Osteoblast (primary cell): ENCODE data around the gene CYP4F8. TPM values are rescaled to one million over a fixed set of nuclear protein-coding genes. Genes with fewer than 3 reads are reported as not detected.
"Not testable (repeated sequence)": the region's sequence is repeated elsewhere in the genome, so short reads cannot be mapped to it uniquely, and the experiment has no call there.

ENCODE experiments used
- DNase-seq: peaks from one replicate; pipeline ENCODE4 v3.0.0; 2011; ENCODE audit warnings: low spot score, mixed read lengths; ENCODE audit not compliant: insufficient read length; ENCODE audit errors: missing footprints
- H2AFZ ChIP-seq: 2 replicates; pipeline ENCODE4 v1.6.0; 2011; ENCODE audit warnings: mild to moderate bottlenecking, low read length
- H3K27ac ChIP-seq: 2 replicates; pipeline ENCODE4 v1.5.1; 2011; ENCODE audit warnings: mild to moderate bottlenecking, low read depth, low read length, moderate library complexity
- H3K27me3 ChIP-seq: 2 replicates; pipeline ENCODE4 v1.6.0; 2012; ENCODE audit warnings: mild to moderate bottlenecking, control low read depth, inconsistent platforms, low read length, moderate library complexity; ENCODE audit not compliant: insufficient read depth
- H3K36me3 ChIP-seq: 2 replicates; pipeline ENCODE4 v1.5.1; 2011; ENCODE audit warnings: mild to moderate bottlenecking, low read length, control low read depth, moderate library complexity; ENCODE audit not compliant: insufficient read depth
- H3K4me1 ChIP-seq: 2 replicates; pipeline ENCODE4 v1.5.1; 2011; ENCODE audit warnings: mild to moderate bottlenecking, low read length, control low read depth, moderate library complexity; ENCODE audit not compliant: insufficient read depth
- H3K4me2 ChIP-seq: 2 replicates; pipeline ENCODE4 v1.6.0; 2011; ENCODE audit warnings: mild to moderate bottlenecking, low read length; ENCODE audit not compliant: insufficient read depth
- H3K4me3 ChIP-seq: fragments of 200-600 bp; sonication (generic); 3 replicates; pipeline ENCODE4 v1.5.1; 2012; ENCODE audit warnings: mild to moderate bottlenecking, low read length, inconsistent platforms; ENCODE audit not compliant: insufficient read depth
- H3K79me2 ChIP-seq: 2 replicates; pipeline ENCODE4 v1.6.0; 2012; ENCODE audit warnings: mild to moderate bottlenecking, low read length, control low read depth, inconsistent platforms; ENCODE audit not compliant: insufficient read depth
- H3K9me3 ChIP-seq: 2 replicates; pipeline ENCODE4 v1.5.1; 2011; ENCODE audit warnings: low read depth, low read length, control low read depth
- H4K20me1 ChIP-seq: 2 replicates; pipeline ENCODE4 v1.6.0; 2012; ENCODE audit warnings: mild to moderate bottlenecking, low read length, control low read depth; ENCODE audit not compliant: insufficient read depth
- total RNA-seq: library from RNA; depleted of rRNA; stranded (reverse); fragments of >200 nt; gene quantifications from 2 replicates; pipeline ENCODE4 v1.2.3, GENCODE V29; 2012
- TF ChIP-seq, protein P1 (sequence below): IDR thresholded peaks from 2 replicates; pipeline ENCODE4 v1.5.1; 2011; ENCODE audit warnings: mild to moderate bottlenecking, low read depth, low read length, moderate library complexity; ENCODE audit errors: extremely low read depth

CYP4F8 gene
- total RNA-seq, 1 donor: not detected

DNA sequence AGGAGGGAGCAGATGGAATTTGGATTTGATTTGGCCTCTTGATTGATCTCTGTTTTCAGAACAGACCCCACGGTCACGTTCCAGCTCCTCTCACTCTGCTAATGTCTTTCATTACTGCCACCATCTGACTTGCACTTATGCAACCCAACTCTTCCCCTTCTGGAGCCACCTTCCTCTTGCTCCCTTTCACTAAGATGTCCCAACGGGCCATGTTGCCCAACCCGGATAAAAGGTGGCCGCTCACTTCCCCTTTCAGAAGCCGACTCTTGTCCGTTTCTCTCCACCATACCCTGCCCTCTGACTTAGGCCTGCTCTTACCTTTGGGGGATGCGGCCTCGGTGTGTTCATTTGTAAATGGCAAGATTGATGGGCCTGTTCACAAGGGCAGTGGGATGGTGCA is 27.4 kb upstream of the CYP4F8 start:
- no peak overlapping the region for H2AFZ ChIP-seq
- TF ChIP-seq, protein P1, sequence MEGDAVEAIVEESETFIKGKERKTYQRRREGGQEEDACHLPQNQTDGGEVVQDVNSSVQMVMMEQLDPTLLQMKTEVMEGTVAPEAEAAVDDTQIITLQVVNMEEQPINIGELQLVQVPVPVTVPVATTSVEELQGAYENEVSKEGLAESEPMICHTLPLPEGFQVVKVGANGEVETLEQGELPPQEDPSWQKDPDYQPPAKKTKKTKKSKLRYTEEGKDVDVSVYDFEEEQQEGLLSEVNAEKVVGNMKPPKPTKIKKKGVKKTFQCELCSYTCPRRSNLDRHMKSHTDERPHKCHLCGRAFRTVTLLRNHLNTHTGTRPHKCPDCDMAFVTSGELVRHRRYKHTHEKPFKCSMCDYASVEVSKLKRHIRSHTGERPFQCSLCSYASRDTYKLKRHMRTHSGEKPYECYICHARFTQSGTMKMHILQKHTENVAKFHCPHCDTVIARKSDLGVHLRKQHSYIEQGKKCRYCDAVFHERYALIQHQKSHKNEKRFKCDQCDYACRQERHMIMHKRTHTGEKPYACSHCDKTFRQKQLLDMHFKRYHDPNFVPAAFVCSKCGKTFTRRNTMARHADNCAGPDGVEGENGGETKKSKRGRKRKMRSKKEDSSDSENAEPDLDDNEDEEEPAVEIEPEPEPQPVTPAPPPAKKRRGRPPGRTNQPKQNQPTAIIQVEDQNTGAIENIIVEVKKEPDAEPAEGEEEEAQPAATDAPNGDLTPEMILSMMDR: no peak
- no peak overlapping the region for H3K4me2 ChIP-seq
- no peaks in the 10 kb centered on the region for H3K27me3 ChIP-seq
- no peaks in the 10 kb centered on the region for H3K4me1 ChIP-seq
- DNase-seq: peak; percentile 39
- H4K20me1 ChIP-seq: no peaks in the 10 kb centered on the region
- H3K4me3 ChIP-seq: no peak overlapping the region
- no peak overlapping the region for H3K27ac ChIP-seq
- H3K36me3 ChIP-seq: no peaks in the 10 kb centered on the region
- H3K79me2 ChIP-seq: no peaks in the 10 kb centered on the region
- H3K9me3 ChIP-seq: no peaks in the 10 kb centered on the region

DNA sequence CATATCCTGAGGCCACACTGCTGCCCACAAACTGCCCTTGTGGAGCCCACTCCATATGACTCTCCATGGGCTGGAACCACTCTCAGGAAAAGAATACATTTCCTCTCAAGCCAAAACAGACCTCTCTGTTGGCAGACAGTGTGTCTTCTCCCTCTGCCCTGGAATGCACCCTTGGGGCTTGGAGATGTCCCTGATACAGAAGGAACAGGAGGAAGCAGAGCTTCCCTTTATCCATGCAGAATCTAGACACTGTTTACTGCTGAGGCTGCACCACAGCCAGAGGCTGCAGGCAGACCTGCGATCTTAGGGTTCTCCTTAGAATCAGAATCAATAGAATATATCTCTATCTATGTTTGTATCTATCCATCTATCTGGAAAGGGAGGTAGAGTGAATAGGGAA is 26.8 kb upstream of the CYP4F8 start:
- H3K4me3 ChIP-seq: no peak overlapping the region
- H2AFZ ChIP-seq: no peak overlapping the region
- no peaks in the 10 kb centered on the region for H3K36me3 ChIP-seq
- H3K27ac ChIP-seq: no peak overlapping the region
- H4K20me1 ChIP-seq: no peaks in the 10 kb centered on the region
- no peaks in the 10 kb centered on the region for H3K79me2 ChIP-seq
- TF ChIP-seq, protein P1: no peak
- no peaks in the 10 kb centered on the region for H3K27me3 ChIP-seq
- H3K9me3 ChIP-seq: no peaks in the 10 kb centered on the region
- no peak overlapping the region for H3K4me2 ChIP-seq
- no peaks in the 10 kb centered on the region for H3K4me1 ChIP-seq
- no peak for DNase-seq

DNA sequence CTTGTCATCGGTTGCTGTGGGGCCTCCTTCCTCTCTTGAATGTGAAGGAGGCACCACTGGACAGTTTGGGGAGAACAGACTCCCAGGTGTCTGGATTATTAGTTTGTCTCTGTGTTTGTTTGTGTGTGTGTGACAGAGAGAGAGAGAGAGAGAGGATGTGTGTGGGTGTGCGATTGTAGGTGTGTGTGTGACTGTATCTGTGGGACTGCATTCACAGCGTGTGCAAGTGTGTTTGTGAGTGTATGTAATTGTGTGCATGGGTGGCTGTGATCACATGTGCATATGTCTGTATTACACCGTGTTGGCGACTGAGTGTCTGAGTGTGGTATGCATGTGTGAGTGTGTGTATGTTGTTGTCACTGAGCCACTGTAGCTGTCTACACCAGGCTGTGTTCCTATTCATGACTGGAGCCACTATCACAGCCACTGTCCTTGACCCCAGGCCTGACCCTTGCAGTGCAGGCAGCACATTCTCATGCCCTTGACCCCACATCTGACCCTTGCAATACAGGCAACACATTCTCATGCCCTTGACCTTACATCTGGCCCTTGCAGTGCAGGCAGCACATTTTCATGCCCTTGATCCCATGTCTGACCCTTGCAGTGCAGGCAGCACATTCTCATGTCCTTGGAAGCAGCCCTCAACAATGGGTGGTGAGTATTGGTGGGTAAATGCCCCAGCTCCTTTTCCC is 25.1 kb upstream of the CYP4F8 start:
- no peaks in the 10 kb centered on the region for H4K20me1 ChIP-seq
- H3K4me1 ChIP-seq: no peaks in the 10 kb centered on the region
- no peaks in the 10 kb centered on the region for H3K36me3 ChIP-seq
- H3K4me3 ChIP-seq: no peak overlapping the region
- H2AFZ ChIP-seq: no peak overlapping the region
- no peaks in the 10 kb centered on the region for H3K9me3 ChIP-seq
- TF ChIP-seq, protein P1: no peak
- no peak overlapping the region for H3K4me2 ChIP-seq
- DNase-seq: no peak
- H3K27ac ChIP-seq: no peak overlapping the region
- H3K79me2 ChIP-seq: no peaks in the 10 kb centered on the region
- H3K27me3 ChIP-seq: no peaks in the 10 kb centered on the region

DNA sequence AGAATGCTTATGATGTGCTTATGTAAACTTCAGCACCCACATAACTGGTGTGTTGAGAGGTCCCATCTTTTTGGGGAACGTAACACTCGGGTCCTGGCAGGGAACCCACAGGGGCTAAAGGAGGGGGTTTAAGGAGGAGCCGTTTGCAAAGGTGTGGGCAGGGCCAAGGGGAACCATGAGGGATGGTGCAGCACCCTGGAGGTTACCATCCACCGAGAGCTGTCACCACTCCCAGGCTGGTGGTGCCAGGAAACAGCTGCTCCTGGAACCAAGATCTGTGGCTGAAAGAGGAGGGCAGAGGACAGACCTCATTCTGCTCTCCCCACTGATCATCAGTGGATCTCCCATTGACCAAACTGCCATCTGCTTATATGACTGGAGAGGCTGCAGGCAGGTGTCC is 23.2 kb upstream of the CYP4F8 start:
- H3K9me3 ChIP-seq: no peaks in the 10 kb centered on the region
- no peaks in the 10 kb centered on the region for H3K36me3 ChIP-seq
- H3K27ac ChIP-seq: no peak overlapping the region
- H3K4me3 ChIP-seq: no peak overlapping the region
- no peak overlapping the region for H2AFZ ChIP-seq
- H3K79me2 ChIP-seq: no peaks in the 10 kb centered on the region
- H3K4me1 ChIP-seq: no peaks in the 10 kb centered on the region
- no peaks in the 10 kb centered on the region for H3K27me3 ChIP-seq
- no peak overlapping the region for H3K4me2 ChIP-seq
- TF ChIP-seq, protein P1: no peak
- no peaks in the 10 kb centered on the region for H4K20me1 ChIP-seq
- no peak for DNase-seq

DNA sequence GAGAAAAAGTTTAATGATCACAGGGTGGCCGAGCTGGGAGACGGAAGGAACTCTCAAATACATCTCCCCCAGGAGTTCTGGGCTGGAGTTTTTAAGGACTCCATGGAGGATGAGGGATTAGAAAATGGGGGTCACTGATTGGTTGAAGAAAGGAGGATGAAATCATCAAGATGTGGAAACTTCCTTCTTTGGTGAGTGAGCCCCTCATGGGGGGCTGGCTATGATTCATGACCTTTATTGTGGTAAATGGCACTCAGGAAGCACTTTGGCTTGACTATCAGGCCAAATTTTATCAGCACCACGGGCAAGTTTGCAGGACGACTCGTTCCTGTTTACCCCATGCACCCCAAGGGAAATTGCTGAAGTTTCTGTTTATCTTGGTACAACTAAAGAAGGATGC is 22.5 kb upstream of the CYP4F8 start:
- H3K36me3 ChIP-seq, DNase-seq, H3K4me1 ChIP-seq, H3K27ac ChIP-seq, H3K4me3 ChIP-seq, H3K79me2 ChIP-seq, H3K27me3 ChIP-seq, H4K20me1 ChIP-seq, H2AFZ ChIP-seq, H3K4me2 ChIP-seq, H3K9me3 ChIP-seq: not testable (repeated sequence)

DNA sequence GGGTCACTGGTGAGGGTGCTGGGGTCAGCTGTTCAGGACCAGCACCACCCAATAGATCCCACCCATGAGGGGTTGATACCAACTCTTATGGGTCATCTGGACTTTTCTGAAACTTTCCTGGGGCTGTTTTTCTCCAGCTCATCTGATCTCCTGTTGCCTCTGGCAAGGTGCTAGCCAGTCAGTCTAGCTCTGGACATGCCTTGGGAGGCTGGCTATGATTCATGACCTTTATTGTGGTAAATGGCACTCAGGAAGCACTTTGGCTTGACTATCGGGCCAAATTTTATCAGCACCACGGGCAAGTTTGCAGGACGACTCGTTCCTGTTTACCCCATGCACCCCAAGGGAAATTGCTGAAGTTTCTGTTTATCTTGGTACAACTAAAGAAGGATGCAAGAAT is 21.3 kb upstream of the CYP4F8 start:
- not testable (repeated sequence) for H3K9me3 ChIP-seq, H3K27ac ChIP-seq, H3K79me2 ChIP-seq, H3K4me2 ChIP-seq, H2AFZ ChIP-seq, H3K36me3 ChIP-seq, H3K4me1 ChIP-seq, H3K27me3 ChIP-seq, DNase-seq, H4K20me1 ChIP-seq, H3K4me3 ChIP-seq
